ENCODE data around the gene TAF4.
"Not testable (repeated sequence)": the region's sequence is repeated elsewhere in the genome, so short reads cannot be mapped to it uniquely, and the experiment has no call there.

The TAF4 gene

GRCh38 chr20:61956396-61957342, 109.0 kb downstream of the TAF4 start:
- no peak for DNase-seq

- no peak for DNase-seq
These were observed 109.8 kb downstream of the TAF4 start for GRCh38 chr20:61955668-61956395.

GRCh38 chr20:61954276-61955021, 111.2 kb downstream of the TAF4 start:
- peak; percentile 43 for DNase-seq

DNA sequence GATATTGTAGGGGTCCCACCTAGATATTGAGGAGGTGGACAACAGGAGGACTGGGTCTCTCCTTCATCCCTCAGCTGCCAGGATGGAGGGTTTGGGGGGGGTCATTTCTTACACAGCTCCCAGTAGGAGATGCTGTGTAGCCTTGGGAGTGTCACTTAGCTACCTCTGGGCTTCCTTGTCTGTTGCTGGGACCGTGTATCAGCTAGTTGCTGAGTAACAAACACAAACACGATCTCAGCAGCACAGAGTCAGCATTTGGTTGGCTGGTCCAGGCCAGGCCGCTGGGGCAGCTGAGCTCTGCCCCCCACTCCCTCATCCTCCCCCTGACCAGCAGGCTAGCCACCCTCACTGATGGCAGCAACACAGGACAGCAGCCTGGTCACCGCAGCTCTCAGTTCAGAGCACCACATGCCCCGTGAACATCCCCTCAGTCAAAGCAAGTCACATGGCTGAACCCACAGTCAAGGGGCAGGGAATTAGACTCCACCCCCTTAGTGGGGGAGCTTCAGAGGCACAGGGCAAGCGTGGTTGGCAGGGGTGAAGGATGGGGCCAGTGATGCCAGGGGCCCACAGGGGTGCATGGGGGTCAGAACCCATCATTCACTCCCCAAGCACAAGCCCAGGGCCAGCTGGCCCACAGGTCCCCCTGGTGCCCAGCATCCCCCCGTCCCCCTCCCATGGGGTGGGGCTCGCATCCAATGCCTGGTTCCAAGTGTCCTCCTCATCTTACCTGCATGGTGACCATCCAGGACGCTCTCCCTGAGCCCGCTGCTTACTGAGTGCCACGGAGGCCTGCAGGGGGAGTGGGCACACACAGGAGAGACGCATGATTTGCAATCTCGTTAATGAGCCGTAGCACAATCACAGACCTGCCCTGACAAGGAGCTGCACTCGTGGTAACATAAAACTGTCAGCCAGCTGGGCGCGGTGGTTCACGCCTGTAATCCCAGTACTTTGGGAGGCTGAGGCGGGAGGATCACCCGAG, 112.4 kb downstream of the TAF4 start:
- DNase-seq = peak; percentile 66

- DNase-seq = no peak
These were observed 113.8 kb downstream of the TAF4 start for GRCh38 chr20:61951695-61952533.

- no peak for DNase-seq
These were observed 115.0 kb downstream of the TAF4 start for GRCh38 chr20:61950641-61951071.

DNA sequence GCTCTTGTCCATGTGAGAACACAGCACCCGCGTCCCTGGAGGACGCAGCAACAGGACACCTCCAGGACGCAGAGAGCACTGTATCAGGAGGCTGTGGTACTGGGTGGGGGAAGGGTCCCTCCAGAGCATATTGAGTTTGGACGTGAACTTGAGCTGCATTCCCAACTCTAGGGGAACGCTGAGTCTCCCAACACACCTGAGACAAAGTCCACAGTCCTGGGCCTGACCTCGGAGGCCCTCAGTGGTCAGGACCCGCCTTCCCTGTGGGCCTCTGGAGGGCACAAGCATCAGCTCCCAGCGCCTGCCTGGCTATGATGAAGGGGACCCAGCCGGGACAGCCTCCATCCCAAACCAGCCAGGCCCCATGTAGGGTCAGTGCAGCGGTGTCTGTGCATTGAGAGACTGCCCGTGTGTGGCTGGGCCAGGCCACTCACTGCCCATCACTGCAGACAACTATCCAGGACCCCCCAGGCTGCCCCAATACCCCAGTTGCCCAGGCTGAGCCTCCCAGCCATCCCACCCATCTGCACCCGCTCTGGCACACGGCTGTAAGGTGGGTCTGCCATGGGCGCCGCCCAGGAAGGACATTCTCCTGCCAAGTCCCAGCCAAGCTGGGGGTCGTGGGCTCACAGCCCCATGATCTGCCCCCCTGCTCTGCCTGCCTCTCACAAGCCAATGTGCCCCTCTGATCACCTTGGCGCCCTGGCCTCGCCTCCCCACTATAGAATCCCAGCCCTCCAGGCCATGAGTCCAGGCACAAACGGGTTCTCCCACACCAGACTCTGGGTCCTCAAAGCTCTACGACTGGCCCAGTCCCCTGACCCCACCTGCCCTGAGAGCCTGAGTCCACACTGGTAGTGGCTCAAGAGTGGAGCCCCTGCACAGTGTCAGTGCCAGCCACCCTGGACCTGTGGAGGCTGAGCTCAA, 115.7 kb downstream of the TAF4 start:
- DNase-seq = no peak

- DNase-seq = no peak
These were observed 116.3 kb downstream of the TAF4 start for GRCh38 chr20:61949363-61949713.

DNA sequence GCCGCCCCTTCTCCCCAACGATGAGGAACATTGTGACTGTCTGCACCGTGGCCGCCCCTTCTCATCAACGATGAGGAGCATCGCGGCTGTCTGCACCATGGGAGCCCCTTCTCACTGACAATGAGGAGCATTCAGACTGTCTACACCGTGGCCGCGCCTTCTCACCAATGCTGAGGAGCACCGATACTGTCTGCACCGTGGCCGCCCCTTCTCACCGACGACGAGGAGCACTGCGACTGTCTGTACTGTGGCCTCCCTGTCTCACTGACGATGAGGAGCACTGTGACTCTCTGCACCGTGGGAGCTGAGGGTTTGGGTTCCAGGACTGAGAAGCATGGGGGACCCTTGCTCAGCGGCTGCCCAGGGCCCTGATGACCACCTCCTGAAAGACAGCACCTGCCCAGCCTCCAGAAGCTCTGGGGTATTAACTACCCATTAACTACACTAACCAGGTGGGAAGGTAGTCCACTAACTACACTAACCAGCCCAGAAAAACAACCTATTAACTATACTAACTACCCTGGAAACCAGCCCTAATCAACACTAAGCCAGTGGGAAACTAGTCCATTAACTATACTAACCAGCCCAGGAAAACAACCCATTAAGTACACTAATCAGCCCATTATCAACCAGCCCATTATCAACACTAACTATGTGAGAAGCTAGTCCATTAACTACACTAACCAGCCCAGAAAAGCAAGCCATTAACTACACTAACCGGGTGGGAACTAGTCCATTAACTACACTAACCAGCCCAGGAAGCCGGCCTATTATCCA, 116.9 kb downstream of the TAF4 start:
- DNase-seq = no peak

DNA sequence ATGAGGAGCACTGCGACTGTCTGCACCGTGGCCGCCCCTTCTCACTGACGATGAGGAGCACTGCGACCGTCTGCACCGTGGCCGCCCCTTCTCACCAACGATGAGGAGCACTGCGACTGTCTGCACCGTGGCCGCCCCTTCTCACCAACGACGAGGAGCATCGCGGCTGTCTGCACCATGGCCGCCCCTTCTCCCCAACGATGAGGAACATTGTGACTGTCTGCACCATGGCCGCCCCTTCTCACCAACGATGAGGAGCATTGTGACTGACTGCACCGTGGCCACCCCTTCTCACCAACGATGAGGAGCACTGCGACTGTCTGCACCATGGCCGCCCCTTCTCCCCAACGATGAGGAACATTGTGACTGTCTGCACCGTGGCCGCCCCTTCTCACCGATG, 117.6 kb downstream of the TAF4 start:
- not testable (repeated sequence) for DNase-seq

GRCh38 chr20:61945495-61945894, 120.2 kb downstream of the TAF4 start:
- not testable (repeated sequence) for DNase-seq

DNA sequence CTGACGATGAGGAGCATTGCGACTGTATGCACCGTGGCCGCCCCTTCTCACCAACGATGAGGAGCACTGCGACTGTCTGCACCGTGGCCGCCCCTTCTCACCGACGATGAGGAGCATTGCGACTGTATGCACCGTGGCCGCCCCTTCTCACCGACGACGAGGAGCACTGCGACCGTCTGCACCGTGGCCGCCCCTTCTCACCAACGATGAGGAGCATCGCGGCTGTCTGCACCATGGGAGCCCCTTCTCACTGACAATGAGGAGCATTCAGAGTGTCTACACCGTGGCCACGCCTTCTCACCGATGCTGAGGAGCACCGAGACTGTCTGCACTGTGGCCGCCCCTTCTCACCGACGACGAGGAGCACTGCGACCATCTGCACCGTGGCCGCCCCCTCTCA, 120.7 kb downstream of the TAF4 start:
- DNase-seq = not testable (repeated sequence)

GRCh38 chr20:61942526-61942925, 123.2 kb downstream of the TAF4 start:
- DNase-seq = no peak

DNA sequence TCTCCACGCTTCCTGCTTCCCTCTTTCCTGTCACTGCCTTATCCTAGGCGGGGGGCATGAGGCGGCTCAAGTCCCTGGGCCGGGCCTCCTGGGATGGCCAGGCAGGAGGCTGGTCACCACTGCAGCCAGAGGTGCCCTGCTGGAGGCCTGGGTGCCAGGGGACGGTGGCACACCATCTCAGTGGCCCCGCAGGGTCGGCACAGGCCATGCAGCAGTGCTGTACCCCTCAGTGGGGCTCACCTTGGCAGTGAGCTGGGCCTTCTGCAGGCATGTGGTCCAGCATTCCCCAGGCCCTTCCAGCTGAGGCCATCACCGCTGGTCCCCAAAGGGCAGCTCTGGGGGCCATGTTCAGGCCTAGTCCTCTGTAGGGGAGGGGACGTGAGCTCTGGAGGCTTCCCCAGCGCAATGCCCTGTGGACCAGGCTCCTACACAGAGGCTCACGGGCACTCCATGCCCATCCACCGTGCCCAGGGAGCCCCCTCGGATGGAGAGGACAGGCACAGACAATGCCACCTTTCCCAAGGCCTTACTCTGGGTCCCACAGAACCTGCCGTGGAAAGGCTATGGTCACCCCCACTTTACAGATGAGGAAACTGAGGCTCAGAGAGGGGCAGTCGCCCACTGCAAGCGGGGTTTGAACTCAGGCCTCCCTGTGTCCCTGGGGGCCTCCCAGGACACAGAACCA, 123.8 kb downstream of the TAF4 start:
- no peak for DNase-seq

- DNase-seq = no peak
These were observed 124.5 kb downstream of the TAF4 start for GRCh38 chr20:61940976-61941720.

DNA sequence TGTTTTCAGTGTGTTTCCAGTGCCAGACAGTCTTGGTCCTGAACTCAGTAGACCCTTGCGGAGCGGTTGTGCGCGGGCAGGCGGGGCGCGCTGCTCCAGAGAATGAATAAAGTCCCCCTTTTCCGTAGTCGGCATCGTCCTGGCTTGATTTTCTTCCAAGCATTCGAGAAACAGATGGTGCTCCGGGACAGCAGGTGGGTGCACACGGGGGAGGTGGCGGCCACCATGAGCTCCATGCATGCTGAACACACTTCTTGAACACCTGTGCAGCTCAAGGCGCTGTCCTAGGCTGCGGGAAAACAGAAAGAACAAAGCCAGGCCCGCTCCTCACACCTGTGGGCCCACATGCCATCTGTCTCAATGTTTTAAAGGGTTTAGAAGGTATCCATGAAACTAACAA, 125.2 kb downstream of the TAF4 start:
- DNase-seq = no peak

- DNase-seq = no peak
These were observed 125.9 kb downstream of the TAF4 start for GRCh38 chr20:61939691-61940360.
